Measurements from ENCODE around the gene NTM.
"Not testable (repeated sequence)": the region's sequence is repeated elsewhere in the genome, so short reads cannot be mapped to it uniquely, and the experiment has no call there.

Gene NTM

GRCh38 chr11:132052904-132053303 lies 682.5 kb downstream of the NTM start:
- no peak for DNase-seq (ENCODE audit: low read depth in 1 of 2, low spot score in 1 of 2)

- no peak for DNase-seq (ENCODE audit: low read depth in 1 of 2, low spot score in 1 of 2)
Measured at GRCh38 chr11:132054822-132055221, 684.4 kb downstream of the NTM start.

- DNase-seq (ENCODE audit: low read depth in 1 of 2, low spot score in 1 of 2) = no peak
Measured at GRCh38 chr11:132055296-132055695, 684.9 kb downstream of the NTM start.

GRCh38 chr11:132056689-132057088 lies 686.3 kb downstream of the NTM start:
- DNase-seq (ENCODE audit: low read depth in 1 of 2, low spot score in 1 of 2) = no peak

- no peak for DNase-seq (ENCODE audit: low read depth in 1 of 2, low spot score in 1 of 2)
Measured at GRCh38 chr11:132057266-132057665, 686.9 kb downstream of the NTM start.

GRCh38 chr11:132058211-132058772 lies 687.9 kb downstream of the NTM start:
- DNase-seq (ENCODE audit: low read depth in 1 of 2, low spot score in 1 of 2) = no peak

- DNase-seq (ENCODE audit: low read depth in 1 of 2, low spot score in 1 of 2) = no peak
Measured at GRCh38 chr11:132060567-132060966, 690.2 kb downstream of the NTM start.

- DNase-seq (ENCODE audit: low read depth in 1 of 2, low spot score in 1 of 2) = no peak
Measured at GRCh38 chr11:132062031-132062430, 691.6 kb downstream of the NTM start.

- no peak for DNase-seq (ENCODE audit: low read depth in 1 of 2, low spot score in 1 of 2)
Measured at GRCh38 chr11:132062541-132062940, 692.1 kb downstream of the NTM start.

- no peak for DNase-seq (ENCODE audit: low read depth in 1 of 2, low spot score in 1 of 2)
Measured at GRCh38 chr11:132064987-132065620, 694.7 kb downstream of the NTM start.

GRCh38 chr11:132068556-132068955 lies 698.1 kb downstream of the NTM start:
- no peak for DNase-seq (ENCODE audit: low read depth in 1 of 2, low spot score in 1 of 2)

- not testable (repeated sequence) for DNase-seq (ENCODE audit: low read depth in 1 of 2, low spot score in 1 of 2)
Measured at GRCh38 chr11:132069593-132069992, 699.2 kb downstream of the NTM start.

- not testable (repeated sequence) for DNase-seq (ENCODE audit: low read depth in 1 of 2, low spot score in 1 of 2)
Measured at GRCh38 chr11:132070907-132071306, 700.5 kb downstream of the NTM start.

GRCh38 chr11:132072044-132072857 lies 701.8 kb downstream of the NTM start:
- no peak for DNase-seq (ENCODE audit: low read depth in 1 of 2, low spot score in 1 of 2)

- DNase-seq (ENCODE audit: low read depth in 1 of 2, low spot score in 1 of 2) = no peak
Measured at GRCh38 chr11:132072858-132073211, 702.4 kb downstream of the NTM start.

- DNase-seq (ENCODE audit: low read depth in 1 of 2, low spot score in 1 of 2) = no peak
Measured at GRCh38 chr11:132073787-132074186, 703.4 kb downstream of the NTM start.

GRCh38 chr11:132075447-132075846 lies 705.0 kb downstream of the NTM start:
- no peak for DNase-seq (ENCODE audit: low read depth in 1 of 2, low spot score in 1 of 2)

GRCh38 chr11:132077416-132077815 lies 707.0 kb downstream of the NTM start:
- no peak for DNase-seq (ENCODE audit: low read depth in 1 of 2, low spot score in 1 of 2)

GRCh38 chr11:132078264-132079076 lies 708.1 kb downstream of the NTM start:
- no peak for DNase-seq (ENCODE audit: low read depth in 1 of 2, low spot score in 1 of 2)

- DNase-seq (ENCODE audit: low read depth in 1 of 2, low spot score in 1 of 2) = no peak
Measured at GRCh38 chr11:132080127-132080526, 709.7 kb downstream of the NTM start.

GRCh38 chr11:132082566-132082965 lies 712.2 kb downstream of the NTM start:
- no peak for DNase-seq (ENCODE audit: low read depth in 1 of 2, low spot score in 1 of 2)

- no peak for DNase-seq (ENCODE audit: low read depth in 1 of 2, low spot score in 1 of 2)
Measured at GRCh38 chr11:132084433-132084832, 714.0 kb downstream of the NTM start.
